GM19240 (cell line): Measurements from ENCODE around the gene MRPL28.
"Not testable (repeated sequence)": the region's sequence is repeated elsewhere in the genome, so short reads cannot be mapped to it uniquely, and the experiment has no call there.

Experiments used
- DNase-seq: peaks from one replicate; pipeline ENCODE4 v3.0.0; 2011; ENCODE audit warnings: low spot score; ENCODE audit not compliant: insufficient read length

The MRPL28 gene

DNA sequence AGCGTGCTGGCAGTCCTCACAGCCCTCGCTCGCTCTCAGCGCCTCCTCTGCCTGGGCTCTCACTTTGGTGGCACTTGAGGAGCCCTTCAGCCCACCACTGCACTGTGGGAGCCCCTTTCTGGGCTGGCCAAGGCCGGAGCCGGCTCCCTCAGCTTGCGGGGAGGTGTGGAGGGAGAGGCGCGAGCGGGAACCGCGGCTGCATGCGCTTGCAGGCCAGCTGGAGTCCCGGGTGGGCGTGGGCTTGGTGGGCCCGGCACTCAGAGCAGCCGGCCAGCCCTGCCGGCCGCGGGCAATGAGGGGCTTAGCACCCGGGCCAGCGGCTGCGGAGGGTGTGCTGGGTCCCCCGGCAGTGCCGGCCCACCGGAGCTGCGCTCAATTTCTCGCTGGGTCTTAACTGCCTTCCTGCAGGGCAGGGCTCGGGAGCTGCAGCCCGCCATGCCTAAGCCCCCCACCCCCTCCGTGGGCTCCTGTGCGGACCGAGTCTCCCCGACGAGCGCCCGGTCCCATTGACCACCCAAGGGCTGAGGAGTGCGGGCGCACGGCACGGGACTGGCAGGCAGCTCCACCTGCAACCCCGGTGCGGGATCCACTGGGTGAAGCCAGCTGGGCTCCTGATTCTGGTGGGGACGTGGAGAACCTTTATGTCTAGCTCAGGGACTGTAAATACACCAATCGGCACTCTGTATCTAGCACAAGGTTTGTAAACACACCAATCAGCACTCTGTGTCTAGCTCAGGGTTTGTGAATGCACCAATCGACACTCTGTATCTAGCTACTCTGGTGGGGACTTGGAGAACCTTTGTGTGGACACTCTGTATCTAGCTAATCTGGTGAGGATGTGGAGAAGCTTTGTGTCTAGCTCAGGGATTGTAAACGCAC is 29.0 kb downstream of the MRPL28 start:
- DNase-seq, result not testable (repeated sequence)

DNA sequence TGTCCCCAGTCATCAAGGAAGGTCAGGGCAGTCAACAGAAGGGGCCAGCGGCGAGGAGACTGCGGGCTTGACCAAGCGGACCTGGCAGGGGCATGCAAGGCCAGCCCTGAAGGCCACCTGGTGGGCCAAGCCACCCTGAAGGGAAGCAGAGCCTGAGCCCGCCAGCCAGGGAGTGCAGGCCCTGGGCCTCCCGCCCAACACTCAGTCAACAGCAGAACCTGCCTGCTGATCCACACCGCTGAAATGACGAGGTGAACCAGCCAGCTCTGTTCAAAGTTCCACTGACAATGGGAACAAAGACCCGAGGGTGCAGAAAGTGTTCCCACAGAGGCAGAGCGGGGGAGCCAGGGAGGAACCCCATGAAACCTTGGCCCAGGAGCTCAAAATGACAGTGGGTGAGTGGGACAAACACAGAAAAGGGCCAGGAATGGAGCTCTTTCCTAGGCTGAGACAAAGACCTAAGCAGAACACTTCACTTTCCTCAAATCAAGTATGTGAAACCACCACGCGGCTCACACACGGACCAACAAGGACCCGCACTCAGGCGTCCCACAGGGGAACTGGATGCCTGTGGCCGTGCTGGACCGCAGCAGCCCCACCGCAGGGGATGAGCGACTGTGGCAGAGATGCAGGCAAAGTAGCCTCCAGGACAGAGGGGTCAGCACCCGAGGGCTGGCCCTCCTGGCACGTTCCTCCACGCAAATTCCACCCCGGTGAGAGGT is 29.8 kb downstream of the MRPL28 start:
- DNase-seq, result no peak

DNA sequence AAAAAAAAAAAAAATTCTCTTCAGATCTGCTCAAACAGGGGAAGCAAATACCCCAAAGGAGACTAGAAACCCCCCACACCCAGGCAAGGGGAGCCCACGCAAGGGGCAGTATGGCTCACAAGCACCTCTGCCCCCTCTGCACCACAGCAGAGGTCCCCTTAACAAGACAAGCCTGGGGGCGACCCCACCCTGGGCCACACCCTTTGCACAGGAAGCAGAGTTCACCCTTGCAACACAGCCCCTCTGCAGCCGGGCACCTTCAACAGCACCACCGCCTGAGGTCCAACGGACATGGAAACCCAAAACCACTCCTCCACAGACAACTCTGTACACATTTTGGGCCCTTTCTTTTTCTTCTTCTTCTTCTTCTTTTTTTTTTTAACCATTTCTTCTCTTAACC is 30.7 kb downstream of the MRPL28 start:
- no peak for DNase-seq

GRCh38 chr16:337975-338575 is 32.3 kb downstream of the MRPL28 start:
- no peak for DNase-seq

DNA sequence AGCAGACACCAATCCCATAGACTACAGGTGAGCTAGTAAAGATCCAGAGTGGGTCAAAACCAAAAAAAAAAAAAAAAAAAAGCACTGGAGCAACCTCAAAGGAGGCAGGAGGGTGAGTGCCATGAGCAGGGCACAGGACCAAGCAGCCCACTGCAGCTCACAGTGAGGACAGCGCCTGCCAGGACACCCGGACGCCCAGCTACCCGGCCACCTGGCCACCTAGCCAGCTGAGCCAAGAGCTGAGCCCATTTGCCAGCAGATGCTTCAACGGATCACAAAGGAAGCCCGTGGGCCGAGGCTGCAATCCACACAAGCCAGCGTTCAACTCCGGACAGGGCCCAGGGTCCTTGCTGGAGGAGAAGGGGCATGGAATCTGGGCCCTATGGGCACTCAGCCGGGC is 32.9 kb downstream of the MRPL28 start:
- DNase-seq, result no peak

GRCh38 chr16:336269-336668 is 34.1 kb downstream of the MRPL28 start:
- no peak for DNase-seq

- DNase-seq, result not testable (repeated sequence)
These were observed 35.3 kb downstream of the MRPL28 start for GRCh38 chr16:334861-335632.

- not testable (repeated sequence) for DNase-seq
These were observed 36.0 kb downstream of the MRPL28 start for GRCh38 chr16:334164-334832.

- DNase-seq, result no peak
These were observed 36.8 kb downstream of the MRPL28 start for GRCh38 chr16:333406-334094.

GRCh38 chr16:331181-331814 is 39.0 kb downstream of the MRPL28 start:
- not testable (repeated sequence) for DNase-seq

DNA sequence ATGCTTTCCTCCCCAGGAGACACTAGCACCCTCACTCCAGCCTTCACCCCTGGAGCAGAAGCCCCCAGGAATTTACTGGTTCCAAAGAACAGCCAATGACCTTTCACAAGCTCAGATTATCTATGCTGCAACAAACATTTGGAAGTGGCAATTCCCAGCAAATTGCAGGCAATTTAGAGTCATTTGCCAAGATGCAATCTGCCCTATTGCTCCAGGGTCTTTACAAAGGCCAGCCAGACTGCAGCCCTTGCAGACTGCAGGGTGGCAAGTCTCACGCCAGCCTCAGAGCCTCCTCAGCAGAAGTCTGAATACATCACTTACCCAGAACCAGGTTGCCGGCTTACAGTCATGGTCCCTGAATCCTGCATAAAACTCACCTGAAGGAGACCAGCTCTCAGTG is 39.6 kb downstream of the MRPL28 start:
- DNase-seq, result no peak

GRCh38 chr16:325375-326145 is 44.8 kb downstream of the MRPL28 start:
- no peak for DNase-seq

GRCh38 chr16:324451-325334 is 45.6 kb downstream of the MRPL28 start:
- DNase-seq, result peak; percentile 62

- DNase-seq, result no peak
These were observed 46.2 kb downstream of the MRPL28 start for GRCh38 chr16:324201-324450.

- DNase-seq, result no peak
These were observed 47.7 kb downstream of the MRPL28 start for GRCh38 chr16:322476-323143.

GRCh38 chr16:321532-321931 is 48.8 kb downstream of the MRPL28 start:
- DNase-seq, result no peak

- DNase-seq, result no peak
These were observed 50.1 kb downstream of the MRPL28 start for GRCh38 chr16:320206-320605.

DNA sequence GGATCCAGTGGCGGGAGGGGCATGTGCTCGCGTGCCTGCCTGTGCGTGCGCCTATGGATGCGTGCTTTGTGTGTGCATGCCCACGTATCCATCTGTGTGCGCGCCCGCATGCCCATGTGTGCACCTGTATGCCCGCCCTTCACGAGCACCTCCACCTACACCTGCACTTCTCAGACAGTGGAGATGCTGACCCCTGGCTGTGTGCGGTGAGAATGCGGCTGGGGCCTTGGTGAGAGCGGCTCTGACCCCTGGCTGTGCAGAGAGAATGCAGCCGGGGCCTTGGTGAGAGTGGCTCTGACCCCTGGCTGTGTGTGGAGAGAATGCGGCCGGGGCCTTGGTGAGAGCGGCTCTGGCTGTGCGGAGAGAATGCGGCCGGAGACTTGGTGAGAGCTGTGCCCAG is 51.7 kb downstream of the MRPL28 start:
- no peak for DNase-seq
